Astrocyte (in vitro differentiated cells and primary cell): ENCODE measurements around the gene PLXNC1.

Experiments used
- CTCF ChIP-seq: IDR thresholded peaks from 2 replicates; pipeline ENCODE4 v1.5.1; 2011; ENCODE audit warnings: low read depth, mild to moderate bottlenecking, inconsistent platforms, low read length, moderate library complexity; ENCODE audit not compliant: insufficient read depth
- EZH2 ChIP-seq: IDR thresholded peaks from 2 replicates; pipeline ENCODE4 v1.6.1; 2012; ENCODE audit warnings: mild to moderate bottlenecking, low read length, inconsistent platforms; ENCODE audit not compliant: insufficient read depth

- TF ChIP-seq CTCF (no peak), EZH2 (no peak)
Measured at GRCh38 chr12:94103986-94104385, 44.4 kb upstream of the PLXNC1 start.
